Heart left ventricle (tissue), 16 donors: ENCODE results near the gene CNTFR. TPM values are rescaled to one million over a fixed set of nuclear protein-coding genes. Genes with fewer than 3 reads are reported as not detected.

Experiments used
- ATAC-seq, 4 donors: fragments of 200-7000 bp; cut with Tn5 transposase; one replicate each; pipeline ENCODE4 v1.9.1; 2020 to 2022; ENCODE audit warnings: moderate library complexity in 4 of 4, mild to moderate bottlenecking in 3 of 4, moderate number of reproducible peaks in 1 of 4
- DNase-seq, 5 donors: peaks; one replicate each; pipeline ENCODE4 v3.0.0-alpha.2; 2020
- H3K27ac ChIP-seq, 12 donors: fragments of 200-600 bp; sonication (generic) in 4 of 12; one replicate each; pipeline versions ENCODE4 v1.5.0 to v1.8.0; 2016 to 2022; ENCODE audit warnings: mild to moderate bottlenecking in 2 of 12
- H3K27me3 ChIP-seq, 9 donors: fragments of 200-600 bp; sonication (generic) in 2 of 9; one replicate each; pipeline versions ENCODE4 v1.5.1 to v1.8.0; 2016 to 2022; ENCODE audit warnings: mild to moderate bottlenecking in 3 of 9
- H3K36me3 ChIP-seq, 9 donors: fragments of 200-600 bp; sonication (generic) in 2 of 9; one replicate each; pipeline versions ENCODE4 v1.5.0 to v1.8.0; 2018 to 2022; ENCODE audit warnings: mild to moderate bottlenecking in 2 of 9
- H3K4me1 ChIP-seq, 12 donors: fragments of 200-600 bp; sonication (generic) in 4 of 12; one replicate each; pipeline versions ENCODE4 v1.5.0 to v1.8.0; 2016 to 2022; ENCODE audit warnings: mild to moderate bottlenecking in 3 of 12
- H3K4me3 ChIP-seq, 12 donors: fragments of 200-600 bp; sonication (generic) in 4 of 12; one replicate each; pipeline versions ENCODE4 v1.5.0 to v1.8.0; 2017 to 2022; ENCODE audit warnings: mild to moderate bottlenecking in 9 of 12, moderate library complexity in 4 of 12
- H3K9me3 ChIP-seq, 12 donors: fragments of 200-600 bp; sonication (generic) in 4 of 12; one replicate each; pipeline versions ENCODE4 v1.5.0 to v1.8.0; 2016 to 2022; ENCODE audit warnings: mild to moderate bottlenecking in 1 of 12
- CTCF ChIP-seq, 12 donors: fragments of 200-600 bp; sonication (generic) in 4 of 12; IDR thresholded peaks; one replicate each; pipeline versions ENCODE4 v1.5.0 to v1.8.0; 2018 to 2022; ENCODE audit warnings: antibody characterized with exemption in 12 of 12, mild to moderate bottlenecking in 5 of 12
- POLR2A ChIP-seq, 2 donors: fragments of 450-650 bp; IDR thresholded peaks; one replicate each; pipeline ENCODE4 v1.6.1; 2017; ENCODE audit warnings: antibody characterized with exemption in 2 of 2, mild to moderate bottlenecking in 2 of 2, moderate library complexity in 2 of 2
- WGBS, 4 donors: extraction: QIAGEN DNeasy Blood & Tissue Kit in 2 of 4; methylation state at CpG; one replicate each; pipeline versions ENCODE4 v1.1.5 to v1.1.7; 2013 to 2018; 5-methylcytosine and 5-hydroxymethylcytosine counted together
- intact Hi-C, 10 donors: fragments of 100-400 bp; cut with DNase I; formaldehyde crosslinking; loops; one replicate each; pipeline versions ENCODE4 v1.11.1 to v1.14.2; 2022
- polyA plus RNA-seq, 2 donors: library from polyadenylated mRNA; stranded (reverse); fragments of 200-250 nt; gene quantifications; one replicate each; pipeline ENCODE4 v1.2.3, GENCODE V29; 2013
- total RNA-seq, 9 donors: library from RNA; depleted of rRNA in 2 of 9; stranded (reverse); fragments of >200 nt in 2 of 9; fragmentation: NEBNext Ultra II Directional in 3 of 9; extraction: Animal tissue kit (Norgen Biotek cat#: 25700) in 3 of 9; gene quantifications; one replicate each; pipeline versions ENCODE4 v1.1.0 to v1.2.4, GENCODE V29; 2016 to 2023
- donor health status: ischemic (EF 13 %, LVEDD 7.1; RV severe dilation, severe dysfunction).
- donor health status: healthy with polysubstance abuse.
- donor health status: DM: no; HTN: yes; CAD: no.
- donor health status: DM: no; HTN: no; CAD: no.
- donor health status: ischemic (EF 25% LVEDD 6.9; RV normal size, moderate dysfunction).
- donor health status: ischemic (EF 25% LVEDD 5.7; RV mildly dilated, moderate dysfunction).
- donor health status: healthy.
- donor health status: DM: yes; HTN: yes; CAD: no.
- donor health status: ischemic (EF 35%, LVEDD 5.7; RV mildly dilated, moderate dysfunction).
- donor health status: nonischemic (EF 11% LVEDD 7.7; RV severe dilation, severe dysfunction).
- donor health status: DM: yes; HTN: yes; CAD: no.
- donor health status: PGD.
- donor health status: ischemic (EF 29% LVEDD 5.4; RV normal size, mild dysfunction).
- donor health status: nonischemic (EF 23%, LVEDD 6.1; RV moderate dilation, normal function).

Gene CNTFR
- total and polyA plus RNA-seq, 11 donors = 0.43 to 9.8 (median 2.0) TPM

GRCh38 chr9:34517185-34517584, 72.3 kb downstream of the CNTFR start:
- ATAC-seq (no peak), DNase-seq (no peak)
- TF ChIP-seq CTCF (IDR thresholded peaks at IDR 0.05) = no peak
- TF ChIP-seq POLR2A (IDR thresholded peaks at IDR 0.05) = no peak
- Histone ChIP-seq H3K27ac (no peak overlapping the region), H3K4me1 (peaks cover 0 to 9% (median 0%) of the 10 kb centered on the region in 12 donors), H3K27me3 (no peaks in the 10 kb centered on the region), H3K4me3 (no peak overlapping the region), H3K36me3 (no peaks in the 10 kb centered on the region), H3K9me3 (no peaks in the 10 kb centered on the region)
- intact Hi-C loops = no loop called here
- WGBS, 4 donors = 88 to 91% (median 89%) methylated on average over 7 of the region's 7 CpGs

GRCh38 chr9:34515959-34516358, 73.6 kb downstream of the CNTFR start:
- no peaks in the 10 kb centered on the region for H3K9me3 ChIP-seq
- H3K4me3 ChIP-seq = no peak overlapping the region
- TF ChIP-seq CTCF (IDR thresholded peaks at IDR 0.05) = no peak
- TF ChIP-seq POLR2A (IDR thresholded peaks at IDR 0.05) = no peak
- H3K27ac ChIP-seq = no peak overlapping the region
- H3K36me3 ChIP-seq = no peaks in the 10 kb centered on the region
- H3K4me1 ChIP-seq = peaks cover 0 to 9% (median 0%) of the 10 kb centered on the region in 12 donors
- intact Hi-C loops = no loop called here
- WGBS, 4 donors = 85 to 91% (median 88%) methylated on average over 3 of the region's 3 CpGs
- DNase-seq (no peak), ATAC-seq (no peak)
- H3K27me3 ChIP-seq = no peaks in the 10 kb centered on the region

- peaks cover 0 to 9% (median 0%) of the 10 kb centered on the region in 12 donors for H3K4me1 ChIP-seq
- H3K27ac ChIP-seq = no peak overlapping the region
- 86 to 91% (median 87%) methylated on average over 3 of the region's 3 CpGs for WGBS, 4 donors
- H3K4me3 ChIP-seq = no peak overlapping the region
- H3K27me3 ChIP-seq = no peaks in the 10 kb centered on the region
- ATAC-seq (no peak), DNase-seq (no peak)
- no peaks in the 10 kb centered on the region for H3K9me3 ChIP-seq
- H3K36me3 ChIP-seq = no peaks in the 10 kb centered on the region
- TF ChIP-seq POLR2A (IDR thresholded peaks at IDR 0.05) (no peak), CTCF (IDR thresholded peaks at IDR 0.05) (no peak)
- intact Hi-C loops = no loop called here
Measured at GRCh38 chr9:34514816-34515215, 74.7 kb downstream of the CNTFR start.

- TF ChIP-seq POLR2A (IDR thresholded peaks at IDR 0.05) (no peak), CTCF (IDR thresholded peaks at IDR 0.05) (no peak)
- H3K36me3 ChIP-seq = no peaks in the 10 kb centered on the region
- H3K9me3 ChIP-seq = no peaks in the 10 kb centered on the region
- 91 to 94% (median 93%) methylated on average over 8 of the region's 8 CpGs for WGBS, 4 donors
- peaks cover 0 to 9% (median 0%) of the 10 kb centered on the region in 12 donors for H3K4me1 ChIP-seq
- no peak for DNase-seq
- no peaks in the 10 kb centered on the region for H3K27me3 ChIP-seq
- no peak for ATAC-seq
- H3K27ac ChIP-seq = no peak overlapping the region
- intact Hi-C loops = no loop called here
- H3K4me3 ChIP-seq = no peak overlapping the region
Measured at GRCh38 chr9:34514401-34514800, 75.1 kb downstream of the CNTFR start.
